ENCODE results near the gene SKIL.

Gene SKIL

GRCh38 chr3:170442947-170443346, 85.4 kb downstream of the SKIL start:
- no peak for DNase-seq

- no peak for DNase-seq
Observed at GRCh38 chr3:170443457-170443856, 85.9 kb downstream of the SKIL start.

Measured in NCI-H510A (cell line).